ENCODE data around the gene DNM2.
"Not testable (repeated sequence)": the region's sequence is repeated elsewhere in the genome, so short reads cannot be mapped to it uniquely, and the experiment has no call there.

Gene DNM2

DNA sequence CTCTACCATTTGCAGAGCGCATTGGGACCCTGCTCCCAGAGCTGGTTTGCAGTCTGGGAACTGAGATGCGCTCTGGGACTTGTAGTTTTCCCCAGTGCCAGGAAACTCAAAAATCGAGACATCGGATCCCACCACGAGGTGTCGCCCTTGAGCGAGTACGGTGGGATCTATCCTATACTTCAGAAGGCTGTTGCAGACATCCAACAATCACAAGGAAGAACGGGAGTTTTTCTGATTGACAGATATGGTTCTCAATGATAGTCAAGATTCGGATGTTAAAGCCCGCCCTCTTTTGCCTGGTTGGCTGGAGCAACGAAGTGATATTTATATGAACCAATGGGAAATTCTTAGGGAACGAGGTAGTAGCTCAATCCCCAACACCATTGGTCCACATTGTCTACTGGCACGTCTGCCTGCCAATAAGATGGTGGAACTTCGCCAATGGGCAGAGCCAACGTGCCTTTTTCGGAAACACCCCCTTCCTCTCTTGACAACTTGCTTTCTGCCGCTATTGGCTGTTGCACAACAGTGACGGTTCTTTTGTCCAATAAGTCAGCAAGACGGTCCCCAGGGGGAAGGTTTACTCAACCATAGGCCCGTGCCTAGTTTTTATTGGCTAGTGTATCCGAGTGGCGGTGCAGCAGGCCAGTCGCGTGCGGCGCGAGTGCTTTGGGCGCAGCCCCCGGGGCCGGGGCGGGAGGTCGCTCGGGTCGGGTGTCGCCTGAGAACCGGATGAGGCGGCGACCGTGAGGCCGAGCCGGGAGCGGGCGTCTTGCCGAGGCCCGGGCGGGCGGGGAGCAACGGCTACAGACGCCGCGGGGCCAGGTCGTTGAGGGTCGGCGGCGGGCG is at the start of gene DNM2:
Gene DNM2, plus strand, starts transcription at position 724 of the 849 bp plus-strand sequence. CDS start 164 bp downstream, outside the sequence.
- peak; percentile 100 for DNase-seq

DNA sequence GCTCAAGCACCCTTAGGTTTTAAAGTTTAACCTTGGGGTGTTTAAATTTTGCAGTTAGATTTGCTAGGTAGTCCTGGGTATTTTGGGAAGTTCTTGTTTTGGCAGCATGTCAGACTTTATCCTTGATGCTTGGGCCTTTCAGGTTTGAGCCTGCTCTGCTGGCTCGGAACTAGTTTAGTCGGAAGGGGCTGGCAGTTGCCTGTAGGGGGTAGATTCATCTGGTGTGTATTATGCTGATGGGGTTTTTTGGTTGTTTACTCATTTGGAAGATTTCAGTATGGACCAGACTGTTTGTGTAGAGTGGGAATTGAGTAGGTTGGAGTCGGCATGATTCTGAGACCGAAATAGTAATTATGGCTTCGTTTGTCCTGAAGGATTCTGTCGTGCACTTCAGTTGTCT is 48.6 kb upstream of the DNM2 start:
- DNase-seq = no peak

DNA sequence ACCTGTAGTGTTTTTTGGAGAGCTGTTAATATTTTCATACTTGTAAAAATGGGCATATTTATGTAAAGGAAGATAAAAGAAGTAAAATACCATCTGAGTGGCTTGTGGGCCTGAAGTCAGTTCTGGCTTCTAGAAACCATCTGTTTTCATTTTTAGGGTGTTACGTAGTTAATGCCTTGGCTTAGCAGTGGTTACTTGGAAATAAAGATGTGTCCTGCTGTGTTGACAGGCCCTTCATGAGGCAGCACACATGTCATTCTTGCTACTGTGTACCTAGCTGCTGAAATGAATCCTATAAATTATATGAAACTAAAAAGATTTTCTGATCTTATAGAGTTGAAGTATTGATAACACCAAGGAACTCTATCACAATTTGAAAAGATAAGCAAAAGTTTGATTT is 47.7 kb upstream of the DNM2 start:
- DNase-seq = no peak

DNA sequence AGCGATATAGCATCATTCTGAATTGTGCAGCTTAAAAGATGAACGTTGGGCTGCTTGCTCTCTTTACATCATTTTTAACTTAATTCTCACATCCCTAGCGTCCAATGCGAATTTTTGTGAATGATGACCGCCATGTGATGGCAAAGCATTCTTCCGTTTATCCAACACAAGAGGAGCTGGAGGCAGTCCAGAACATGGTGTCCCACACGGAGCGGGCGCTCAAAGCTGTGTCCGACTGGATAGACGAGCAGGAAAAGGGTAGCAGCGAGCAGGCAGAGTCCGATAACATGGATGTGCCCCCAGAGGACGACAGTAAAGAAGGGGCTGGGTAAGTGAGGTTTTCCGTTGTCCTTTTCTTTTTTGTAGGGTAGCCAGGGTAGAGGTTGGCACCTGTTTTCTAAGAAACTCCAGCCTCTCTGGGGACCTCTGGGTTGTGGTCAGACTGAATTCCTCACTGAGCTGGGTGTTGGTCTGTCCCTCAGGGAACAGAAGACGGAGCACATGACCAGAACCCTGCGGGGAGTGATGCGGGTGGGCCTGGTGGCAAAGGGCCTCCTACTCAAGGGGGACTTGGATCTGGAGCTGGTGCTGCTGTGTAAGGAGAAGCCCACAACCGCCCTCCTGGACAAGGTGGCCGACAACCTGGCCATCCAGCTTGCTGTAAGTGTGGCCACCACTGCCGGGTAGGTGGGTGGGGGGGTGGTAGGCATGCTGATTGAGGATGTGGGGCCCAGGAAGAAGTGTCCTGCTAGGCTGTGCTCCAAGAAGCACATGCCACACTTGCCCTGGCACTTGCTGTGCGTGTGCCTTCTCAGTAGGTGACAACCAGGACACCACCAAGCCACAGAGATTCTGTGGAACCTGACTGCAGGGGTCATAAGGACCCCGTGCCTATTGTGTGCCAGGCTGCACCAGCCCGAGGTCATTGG is 46.7 kb upstream of the DNM2 start:
- DNase-seq = no peak

DNA sequence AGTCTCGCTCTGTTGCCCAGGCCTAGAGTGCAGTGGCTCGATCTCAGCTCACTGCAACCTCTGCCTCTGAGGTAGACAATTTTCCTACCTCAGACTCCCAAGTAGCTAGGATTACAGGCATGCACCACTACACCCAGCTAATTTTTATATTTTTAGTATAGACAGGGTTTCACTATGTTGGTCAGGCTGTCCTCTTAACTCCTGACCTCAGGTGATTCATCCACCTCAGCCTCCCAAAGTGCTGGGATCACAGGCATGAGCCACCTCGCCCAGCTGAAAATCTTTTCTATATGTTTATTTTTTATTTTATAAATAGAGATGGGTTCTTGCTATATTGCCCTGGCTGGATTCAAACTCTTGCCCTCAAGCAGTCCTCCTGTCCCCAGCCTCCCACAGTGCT is 46.0 kb upstream of the DNM2 start:
- not testable (repeated sequence) for DNase-seq

DNA sequence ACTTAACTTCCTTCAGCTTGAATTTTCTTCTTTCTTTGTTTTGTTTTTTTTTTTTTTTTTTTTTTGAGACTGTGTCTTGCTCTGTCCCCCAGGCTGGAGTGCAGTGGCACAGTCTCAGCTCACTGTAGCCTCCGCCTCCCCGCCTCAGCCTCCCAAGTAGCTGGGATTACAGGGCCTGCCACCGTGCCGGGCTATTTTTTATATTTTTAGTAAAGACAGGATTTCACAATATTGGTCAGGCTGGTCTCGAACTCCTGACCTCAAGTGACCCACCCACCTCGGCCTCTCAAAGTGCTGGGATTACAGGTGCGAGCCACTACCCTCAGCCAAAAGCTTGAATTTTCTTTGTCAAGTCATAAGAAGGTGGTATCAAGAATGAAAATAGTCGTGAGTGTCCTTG is 42.7 kb upstream of the DNM2 start:
- DNase-seq = not testable (repeated sequence)

DNA sequence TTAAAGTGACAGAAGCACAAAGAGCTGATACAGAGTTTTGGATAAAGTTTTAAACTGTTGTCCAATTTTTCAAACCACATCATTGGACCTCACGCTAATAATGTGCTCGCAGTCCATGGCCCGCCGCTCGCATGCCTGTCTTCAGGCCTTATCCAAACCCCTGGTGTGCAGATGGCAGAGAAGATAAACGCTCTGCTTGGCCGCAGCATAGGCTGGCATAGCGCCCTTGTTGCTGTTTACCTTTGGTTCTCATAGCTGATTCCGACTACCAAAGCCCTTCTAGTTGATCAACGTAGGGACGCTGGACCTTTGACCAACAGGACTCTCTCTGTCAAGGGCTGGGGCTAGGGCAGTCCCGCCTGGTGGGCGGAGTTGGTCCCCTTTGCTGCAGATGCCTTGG is 40.1 kb upstream of the DNM2 start:
- no peak for DNase-seq

DNA sequence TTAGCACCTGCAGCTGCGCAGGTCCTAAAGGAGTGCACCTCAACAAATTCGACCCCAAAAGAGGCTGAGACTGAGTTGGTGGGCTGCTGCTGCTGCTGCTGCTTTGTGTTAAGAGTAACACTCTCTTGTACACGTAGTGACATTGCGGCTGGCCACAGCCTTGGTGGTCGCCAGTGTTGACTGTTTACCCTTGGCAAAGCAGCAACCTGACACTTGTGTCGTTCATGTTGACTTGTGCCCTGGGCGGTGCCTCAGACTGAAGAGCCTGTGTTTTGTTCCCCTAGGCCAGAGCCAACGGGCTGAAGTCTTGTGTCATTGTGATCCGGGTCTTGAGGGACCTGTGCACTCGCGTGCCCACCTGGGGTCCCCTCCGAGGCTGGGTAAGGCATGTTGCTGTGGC is 39.1 kb upstream of the DNM2 start:
- DNase-seq = no peak

DNA sequence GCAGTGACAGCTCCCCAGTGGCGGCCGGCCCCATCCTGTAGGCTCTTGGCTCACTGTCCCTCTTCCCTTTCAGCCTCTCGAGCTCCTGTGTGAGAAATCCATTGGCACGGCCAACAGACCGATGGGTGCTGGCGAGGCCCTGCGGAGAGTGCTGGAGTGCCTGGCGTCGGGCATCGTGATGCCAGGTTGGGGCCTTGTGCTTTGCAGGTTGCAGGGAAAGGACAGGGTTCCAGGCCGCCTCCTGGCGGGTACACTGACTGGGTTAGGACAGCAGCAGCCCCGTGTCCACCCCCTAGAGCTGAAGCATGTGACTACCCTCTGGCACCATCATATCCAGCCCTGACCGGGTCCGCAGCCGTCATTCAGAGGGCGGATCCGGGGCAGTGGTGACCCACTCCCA is 38.1 kb upstream of the DNM2 start:
- no peak for DNase-seq

DNA sequence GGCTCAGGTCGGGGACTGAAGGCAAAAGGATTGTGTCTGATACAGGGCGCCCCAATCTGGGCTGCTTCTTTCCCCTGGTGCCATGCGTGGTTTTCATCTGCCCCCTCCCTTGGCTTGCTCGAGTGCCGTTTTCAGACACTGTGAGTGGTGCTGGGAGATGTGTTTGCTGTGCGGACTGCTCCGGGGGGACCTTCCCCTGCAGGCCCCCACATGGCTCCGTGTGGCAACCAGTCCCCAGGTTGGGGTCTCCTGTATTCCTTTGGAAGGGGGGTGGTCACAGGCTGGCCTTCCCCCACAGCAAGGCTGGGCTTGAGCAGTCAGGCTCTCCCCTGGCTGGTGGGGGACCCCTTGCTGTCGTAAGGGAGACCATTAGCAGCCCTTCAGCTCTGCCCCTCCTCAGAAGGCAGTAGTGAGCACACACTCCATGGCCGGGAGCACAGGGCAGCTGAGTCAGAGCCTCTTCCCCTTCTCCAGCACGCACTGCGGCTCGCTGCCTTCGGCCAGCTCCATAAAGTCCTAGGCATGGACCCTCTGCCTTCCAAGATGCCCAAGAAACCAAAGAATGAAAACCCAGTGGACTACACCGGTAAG is 37.2 kb upstream of the DNM2 start:
- DNase-seq = no peak

DNA sequence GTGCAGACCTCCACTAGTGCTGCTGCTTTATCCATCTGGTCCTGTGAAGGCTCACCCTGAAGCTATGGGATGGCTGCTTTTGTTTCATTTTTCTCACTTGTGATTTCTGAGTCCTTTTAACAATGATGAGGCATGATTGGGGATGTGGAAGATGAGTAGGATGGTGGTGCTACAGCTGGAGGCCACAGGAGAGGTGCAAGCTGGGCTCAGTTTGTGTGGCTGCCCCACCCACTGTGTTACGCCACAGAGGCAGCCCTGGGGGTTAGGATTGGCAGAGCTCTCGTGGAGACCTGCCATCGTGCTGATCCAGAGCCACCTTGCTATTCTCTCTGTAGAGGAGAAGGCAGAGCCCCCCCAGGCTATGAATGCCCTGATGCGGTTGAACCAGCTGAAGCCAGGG is 36.2 kb upstream of the DNM2 start:
- DNase-seq = no peak

DNA sequence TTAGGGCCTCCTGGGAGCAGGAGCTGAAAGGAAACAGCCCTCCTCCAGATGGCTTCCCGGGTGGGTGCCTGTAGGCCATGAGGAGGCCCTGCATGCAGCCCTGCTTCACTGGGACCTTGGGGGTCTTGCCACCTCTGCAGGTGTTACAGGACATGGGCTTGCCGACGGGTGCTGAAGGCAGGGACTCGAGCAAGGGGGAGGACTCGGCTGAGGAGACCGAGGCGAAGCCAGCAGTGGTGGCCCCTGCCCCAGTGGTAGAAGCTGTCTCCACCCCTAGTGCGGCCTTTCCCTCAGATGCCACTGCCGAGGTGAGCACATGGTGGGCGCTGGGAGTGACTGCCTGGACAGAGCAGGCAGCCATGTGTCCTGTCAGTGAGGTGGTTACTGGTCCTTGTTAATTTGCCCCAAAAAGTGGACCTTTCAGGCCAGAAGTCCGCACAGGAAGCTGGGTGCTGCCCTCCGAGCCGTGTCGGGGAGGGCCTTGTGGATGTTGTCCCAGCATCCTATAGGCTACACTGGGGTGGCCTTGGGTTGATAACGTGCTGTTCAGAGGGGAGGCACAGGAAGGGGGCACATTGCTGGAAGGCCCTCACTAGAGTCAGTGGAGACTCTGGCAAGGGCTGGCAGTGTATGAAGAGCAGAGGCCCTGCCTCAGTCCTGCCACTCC is 35.3 kb upstream of the DNM2 start:
- DNase-seq = no peak

DNA sequence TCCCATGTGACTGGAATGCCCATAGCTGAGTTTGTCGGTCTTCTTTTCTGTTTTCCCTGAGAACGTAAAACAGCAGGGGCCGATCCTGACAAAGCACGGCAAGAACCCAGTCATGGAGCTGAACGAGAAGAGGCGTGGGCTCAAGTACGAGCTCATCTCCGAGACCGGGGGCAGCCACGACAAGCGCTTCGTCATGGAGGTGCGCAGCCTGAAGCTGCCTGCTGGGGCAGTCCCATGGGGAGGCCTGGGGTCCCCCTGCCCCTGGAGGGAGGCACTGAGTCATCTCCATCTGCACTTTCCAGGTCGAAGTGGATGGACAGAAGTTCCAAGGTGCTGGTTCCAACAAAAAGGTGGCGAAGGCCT is 34.8 kb upstream of the DNM2 start:
- DNase-seq = no peak

DNA sequence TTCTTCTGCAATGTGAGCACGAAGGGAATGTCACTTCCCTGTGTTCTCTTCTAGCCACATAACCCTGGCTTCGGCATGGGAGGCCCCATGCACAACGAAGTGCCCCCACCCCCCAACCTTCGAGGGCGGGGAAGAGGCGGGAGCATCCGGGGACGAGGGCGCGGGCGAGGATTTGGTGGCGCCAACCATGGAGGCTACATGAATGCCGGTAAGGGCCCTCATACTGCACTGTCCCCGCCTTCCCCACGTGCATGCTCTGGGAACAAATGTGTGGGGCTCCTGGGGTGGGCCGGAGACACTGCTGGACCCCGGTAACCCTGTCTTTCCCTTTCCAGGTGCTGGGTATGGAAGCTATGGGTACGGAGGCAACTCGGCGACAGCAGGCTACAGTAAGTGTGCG is 34.3 kb upstream of the DNM2 start:
- no peak for DNase-seq

DNA sequence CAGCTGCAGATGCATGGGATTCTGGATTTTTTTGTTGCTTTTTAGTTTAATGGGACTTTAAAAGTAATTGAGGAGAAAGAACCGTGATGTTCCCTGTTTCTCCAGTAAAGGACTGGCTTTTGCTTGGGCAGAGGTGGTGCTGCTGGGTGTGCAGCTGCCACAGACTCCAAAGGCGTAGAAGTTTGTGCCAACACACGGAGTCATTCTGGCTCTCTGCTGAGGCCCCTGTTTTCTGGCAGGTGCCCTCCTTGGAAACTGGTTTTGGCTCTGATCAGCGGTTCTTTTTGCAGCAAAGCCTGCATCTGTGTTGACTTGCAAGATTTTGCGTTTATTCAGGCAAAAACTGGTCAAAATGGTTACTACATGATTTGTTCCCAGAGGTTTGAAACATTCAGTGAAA is 32.7 kb upstream of the DNM2 start:
- DNase-seq = no peak

DNA sequence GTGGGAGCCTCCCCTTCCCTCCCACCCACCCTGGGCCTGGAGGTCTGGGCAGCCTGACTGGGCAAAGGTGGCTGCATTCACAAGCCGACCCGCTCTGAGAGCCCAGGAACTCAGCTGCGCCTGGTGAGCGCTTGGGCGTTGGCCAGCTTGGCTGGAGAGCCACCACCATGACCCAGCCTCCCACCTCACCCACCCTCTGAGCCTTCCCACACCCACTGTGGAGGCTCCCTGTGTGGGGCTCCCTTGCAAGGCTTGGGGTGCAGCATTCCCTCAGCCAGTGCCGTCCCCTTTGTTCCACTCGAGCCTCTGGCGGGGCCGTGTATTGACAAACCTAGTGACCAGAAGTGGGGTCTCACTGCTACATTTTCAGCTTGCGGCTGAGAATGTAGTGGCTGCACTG is 31.7 kb upstream of the DNM2 start:
- DNase-seq = no peak

DNA sequence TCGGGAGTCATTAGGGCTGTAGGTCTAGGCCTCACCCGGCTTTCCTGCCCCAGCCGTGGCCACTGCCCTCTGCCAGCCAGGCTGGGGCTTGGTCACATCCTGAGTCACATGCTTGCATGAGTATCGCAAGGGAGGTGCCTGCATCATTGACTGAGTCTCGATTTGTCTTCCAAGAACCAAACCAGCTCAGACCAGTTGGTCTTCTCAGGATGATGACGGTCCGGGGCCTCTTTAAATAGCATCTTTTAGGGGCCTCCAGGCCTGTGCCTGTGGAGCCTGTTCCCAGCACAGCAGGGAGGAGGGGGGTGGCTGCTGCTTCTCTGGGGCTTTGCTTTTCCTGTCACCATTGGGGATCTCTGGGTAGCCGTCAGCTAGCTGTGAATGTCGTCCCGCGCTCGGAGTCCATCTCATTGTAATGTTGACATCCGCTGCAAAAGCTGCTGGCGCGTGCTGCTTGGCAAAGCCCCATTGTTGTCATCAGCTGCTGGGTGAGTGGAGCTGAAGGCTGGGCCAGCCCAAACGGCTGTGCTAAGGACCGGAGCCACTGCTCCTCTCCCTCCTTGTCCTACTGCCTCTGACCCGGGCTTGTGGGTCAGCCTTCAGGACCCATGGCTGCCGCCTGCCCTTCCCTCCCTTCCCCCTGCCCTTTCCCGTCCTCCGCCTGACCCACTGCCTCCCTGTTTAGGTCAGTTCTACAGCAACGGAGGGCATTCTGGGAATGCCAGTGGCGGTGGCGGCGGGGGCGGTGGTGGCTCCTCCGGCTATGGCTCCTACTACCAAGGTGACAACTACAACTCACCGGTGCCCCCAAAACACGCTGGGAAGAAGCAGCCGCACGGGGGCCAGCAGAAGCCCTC is 31.0 kb upstream of the DNM2 start:
- no peak for DNase-seq

DNA sequence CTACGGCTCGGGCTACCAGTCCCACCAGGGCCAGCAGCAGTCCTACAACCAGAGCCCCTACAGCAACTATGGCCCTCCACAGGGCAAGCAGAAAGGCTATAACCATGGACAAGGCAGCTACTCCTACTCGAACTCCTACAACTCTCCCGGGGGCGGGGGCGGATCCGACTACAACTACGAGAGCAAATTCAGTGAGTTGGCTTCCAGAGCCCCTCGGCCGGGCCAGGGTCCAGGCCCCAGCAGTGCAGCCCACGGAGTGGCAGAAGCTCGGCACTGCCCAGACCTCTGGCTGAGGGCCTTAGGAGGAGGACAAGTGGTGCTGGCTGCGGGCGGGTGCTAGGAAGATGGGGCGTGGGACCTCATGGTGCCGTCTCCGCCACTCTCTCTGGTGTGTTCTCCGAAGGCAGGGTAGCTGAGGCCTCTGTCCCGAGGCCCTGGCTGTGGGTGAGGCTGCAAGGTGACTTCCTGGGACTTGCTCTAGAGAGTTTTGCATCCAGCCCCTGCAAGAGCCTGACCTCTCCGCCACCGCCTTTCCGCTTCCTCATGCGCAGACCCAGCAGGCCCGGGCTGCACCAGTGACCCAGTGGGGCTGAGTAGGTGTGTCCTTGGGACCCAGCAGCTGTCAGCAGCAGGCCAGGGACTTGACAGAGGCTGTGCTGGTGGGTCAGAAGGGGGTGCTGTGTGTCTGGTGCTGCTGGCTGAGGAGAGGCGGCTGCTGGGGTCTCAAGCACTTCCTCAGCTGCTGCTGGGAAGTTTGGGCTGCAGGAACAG is 30.2 kb upstream of the DNM2 start:
- no peak for DNase-seq

DNA sequence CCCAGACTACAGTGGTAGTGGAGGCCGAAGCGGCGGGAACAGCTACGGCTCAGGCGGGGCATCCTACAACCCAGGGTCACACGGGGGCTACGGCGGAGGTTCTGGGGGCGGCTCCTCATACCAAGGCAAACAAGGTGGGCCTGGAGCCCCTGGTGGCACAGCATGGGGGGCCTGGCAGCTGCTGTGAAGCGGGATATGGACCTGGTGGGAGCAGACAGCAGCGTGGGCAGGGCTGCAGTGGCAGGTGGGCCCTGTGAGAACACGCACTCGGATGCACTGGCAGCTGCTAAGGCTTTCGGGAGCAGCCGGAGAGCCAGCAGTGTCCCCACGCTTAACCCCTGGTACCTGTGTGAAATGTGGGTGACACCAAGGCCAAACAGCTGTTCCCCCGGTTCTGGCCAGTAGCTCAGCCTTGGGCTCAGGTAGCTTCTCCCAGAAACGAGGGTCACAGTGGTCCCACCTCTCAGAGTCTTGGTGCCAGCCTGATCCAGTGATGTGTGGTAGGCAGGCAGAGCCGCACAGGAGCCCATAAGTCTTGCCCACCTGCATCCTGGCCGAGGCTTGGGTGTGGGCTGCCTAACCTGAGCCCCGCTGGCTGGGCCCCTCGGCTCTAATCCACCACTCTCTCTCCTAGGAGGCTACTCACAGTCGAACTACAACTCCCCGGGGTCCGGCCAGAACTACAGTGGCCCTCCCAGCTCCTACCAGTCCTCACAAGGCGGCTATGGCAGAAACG is 29.2 kb upstream of the DNM2 start:
- no peak for DNase-seq

DNA sequence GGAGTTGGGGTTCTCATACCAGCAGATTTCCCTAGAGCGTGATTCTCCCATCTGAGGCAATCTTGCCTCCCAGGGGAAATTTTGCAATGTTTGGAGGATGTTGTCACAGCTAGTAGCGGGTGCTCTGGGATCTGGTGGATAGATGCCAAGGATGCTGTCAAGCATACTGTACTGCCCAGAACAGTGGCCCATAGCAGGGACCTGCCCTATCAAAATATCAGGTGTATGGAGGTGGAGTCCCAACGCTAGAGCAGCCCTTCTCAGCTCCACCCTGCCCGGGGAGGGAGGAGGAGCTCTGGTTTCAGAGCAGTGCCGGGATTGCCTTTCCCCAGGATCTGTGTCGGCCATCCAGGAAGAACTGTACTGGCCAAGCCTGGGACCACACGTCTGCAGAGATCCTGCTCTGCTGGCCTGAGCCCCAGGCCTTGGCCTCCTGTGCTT is 27.5 kb upstream of the DNM2 start:
- DNase-seq = no peak
